ENCODE data around the gene LRRC71. TPM values are rescaled to one million over a fixed set of nuclear protein-coding genes. Genes with fewer than 3 reads are reported as not detected.

Gene LRRC71
- total and polyA plus RNA-seq, 2 of the 8 experiments (the other 6 are each of a cell fraction or from before 2014, with no cell fraction given), result 0.05 TPM; not detected in 1

GRCh38 chr1:156969496-156969895, 49.1 kb downstream of the LRRC71 start:
- H2BK5ac ChIP-seq (ENCODE audit: low read depth, low read length), result peak overlapping the region; percentile 55; the same call in 1 of the 2 replicates
- TF ChIP-seq ASH2L (IDR thresholded peaks at IDR 0.05; ENCODE audit: low read length), result no peak
- no peak for TF ChIP-seq TBP (IDR thresholded peaks at IDR 0.05; ENCODE audit: low read depth, low read length)
- no peak for TF ChIP-seq TAF1 (IDR thresholded peaks at IDR 0.05; ENCODE audit: low read depth, low read length)
- TF ChIP-seq BACH1 (IDR thresholded peaks at IDR 0.05; ENCODE audit: low read length), result no peak
- TF ChIP-seq SIX5 (IDR thresholded peaks at IDR 0.05; ENCODE audit: low read depth, low read length), result no peak
- no peak for TF ChIP-seq ATF3 (IDR thresholded peaks at IDR 0.05; ENCODE audit: insufficient read depth, low read depth, low read length)
- TF ChIP-seq ATF2 (IDR thresholded peaks at IDR 0.05; ENCODE audit: low read length), result no peak
- no peak for TF ChIP-seq EZH2 (IDR thresholded peaks at IDR 0.05; ENCODE audit: low read depth, low read length, severe bottlenecking)
- TF ChIP-seq BCL11A (IDR thresholded peaks at IDR 0.05; ENCODE audit: low read depth in 2 of 2, low read length in 2 of 2), result no peak
- TF ChIP-seq KDM4A (IDR thresholded peaks at IDR 0.05; ENCODE audit: low read depth, low read length, severe bottlenecking), result no peak
- TF ChIP-seq FOSL1 (IDR thresholded peaks at IDR 0.05; ENCODE audit: insufficient read depth, low read depth, low read length), result no peak
- no peak for TF ChIP-seq GABPA (IDR thresholded peaks at IDR 0.05; ENCODE audit: borderline replicate concordance, insufficient read depth, low read length)
- no peak overlapping the region for H3K27ac ChIP-seq (ENCODE audit: low read depth, low read length)
- H3K56ac ChIP-seq (replicated peaks; ENCODE audit: insufficient read length, low read depth, low read length), result no peak overlapping the region
- DNase-seq (ENCODE audit: low read depth in 1 of 2, low spot score in 2 of 2) (no peak), FAIRE-seq (no peak)
- H3K4me2 ChIP-seq (ENCODE audit: insufficient read depth in 1 of 2, low read depth in 2 of 2, low read length in 2 of 2), result no peak overlapping the region
- H3K9me3 ChIP-seq (ENCODE audit: insufficient read depth in 2 of 2, low read depth in 1 of 2, low read length in 1 of 2), result no peaks in the 10 kb centered on the region
- no peak overlapping the region for H3K9ac ChIP-seq (replicated peaks in 1 of 4; ENCODE audit: extremely low read depth in 1 of 4, low read depth in 3 of 4, low read length in 3 of 4)
- H3K23ac ChIP-seq (ENCODE audit: insufficient read length), result no peak overlapping the region
- no peak overlapping the region for H2AK5ac ChIP-seq (ENCODE audit: low read depth, low read length)
- no peak overlapping the region for H4K5ac ChIP-seq (ENCODE audit: insufficient read length, low read depth, low read length)
- H3K23me2 ChIP-seq (ENCODE audit: low read depth, low read length), result no peaks in the 10 kb centered on the region
- H3K14ac ChIP-seq (ENCODE audit: insufficient read length), result no peak overlapping the region
- 93% methylated on average over 3 of the region's 3 CpGs; no CpG with 5 or more reads in 1 of the 2 experiments for WGBS, 2 experiments (ENCODE audit: extremely low coverage in 1 of 2, insufficient coverage in 1 of 2, insufficient read length in 1 of 2, insufficient replicate concordance in 2 of 2, low coverage in 1 of 2, low lambda C conversion rate in 2 of 2, missing lambda C conversion rate in 1 of 2)
- H2BK12ac ChIP-seq (ENCODE audit: low read depth, low read length), result no peak overlapping the region
- H3K27me3 ChIP-seq (replicated peaks in 1 of 4; ENCODE audit: control insufficient read depth in 3 of 4, extremely low read depth in 1 of 4, insufficient read depth in 3 of 4, low read length in 3 of 4), result no peaks in the 10 kb centered on the region
- no peak overlapping the region for H4K8ac ChIP-seq (ENCODE audit: extremely low read depth, insufficient read depth, low read length)
- H2BK120ac ChIP-seq (replicated peaks; ENCODE audit: low read depth, low read length), result no peak overlapping the region
- H3K4ac ChIP-seq (replicated peaks; ENCODE audit: insufficient read length, low read depth, low read length), result no peak overlapping the region
- ChIA-PET POLR2A (ENCODE audit: partially characterized antibody) (interaction anchor here (1.1 kb wide), 1 partner anchor 30 kb away, joined by 5 read pairs; no protein-coding TSS in a partner anchor), CTCF (ENCODE audit: partially characterized antibody) (interaction anchor here (0.6 to 2.4 kb wide), 22 partner anchors 9 to 290 kb away, joined by 3 to 26 read pairs (median 4); no protein-coding TSS in a partner anchor)
- no peak overlapping the region for H3K18ac ChIP-seq (ENCODE audit: extremely low read depth, low read length)
- no peaks in the 10 kb centered on the region for H3K79me2 ChIP-seq (ENCODE audit: control insufficient read depth in 1 of 2, insufficient read depth in 2 of 2, low read length in 2 of 2)
- no peak overlapping the region for H2BK15ac ChIP-seq (ENCODE audit: low read length)
- H2BK20ac ChIP-seq (ENCODE audit: low read length), result no peak overlapping the region
- no peak overlapping the region for H4K91ac ChIP-seq (replicated peaks; ENCODE audit: insufficient read length, low read length)
- H3K36me3 ChIP-seq (ENCODE audit: control insufficient read depth in 2 of 4, insufficient read depth in 4 of 4, low read length in 3 of 4), result peaks cover 0 to 35% (median 12%) of the 10 kb centered on the region in 4 experiments; a peak in 6 of 8 replicates
- no peaks in the 10 kb centered on the region for H4K20me1 ChIP-seq (replicated peaks in 1 of 2; ENCODE audit: control insufficient read depth in 1 of 2, insufficient read depth in 2 of 2, low read length in 2 of 2)
- H2AFZ ChIP-seq (ENCODE audit: low read length), result no peak overlapping the region
- H3K4me1 ChIP-seq (replicated peaks in 1 of 4; ENCODE audit: control insufficient read depth in 3 of 4, insufficient read depth in 4 of 4, low read length in 3 of 4), result no peaks in the 10 kb centered on the region
- no peaks in the 10 kb centered on the region for H3K79me1 ChIP-seq (ENCODE audit: low read depth, low read length)
- no peak overlapping the region for H3K4me3 ChIP-seq (ENCODE audit: extremely low read depth in 1 of 4, insufficient read depth in 2 of 4, low read depth in 3 of 4, low read length in 4 of 4)
